WTC11 (cell line): ENCODE measurements around the gene YIF1B. TPM values are rescaled to one million over a fixed set of nuclear protein-coding genes. Genes with fewer than 3 reads are reported as not detected.

Experiments
- ATAC-seq: fragments of 200-7000 bp; cut with Tn5 transposase; 2 replicates; pipeline ENCODE4 v1.10.0; 2021; ENCODE audit warnings: mild to moderate bottlenecking, moderate library complexity
- CTCF ChIA-PET: fragments of 300-600 bp; sonication (Branson Sonifier 250); formaldehyde crosslinking; loops from one replicate; lab custom pipeline; 2021; ENCODE audit warnings: antibody characterized with exemption; lab: Charles Lee
- POLR2A ChIA-PET: fragments of 350-600 bp; sonication (Branson Sonifier 250); formaldehyde crosslinking; loops from one replicate; lab custom pipeline; 2021; ENCODE audit warnings: antibody characterized with exemption; lab: Charles Lee
- DNase-seq: peaks from one replicate; pipeline ENCODE4 v3.0.0; 2021; ENCODE audit warnings: low spot score
- H3K27ac Mint-ChIP-seq: 2 replicates; pipeline ENCODE4 v1.8.0; 2021; ENCODE audit warnings: mixed read lengths
- H3K27me3 Mint-ChIP-seq: 2 replicates; pipeline ENCODE4 v1.8.0; 2021; ENCODE audit warnings: low read depth, mild to moderate bottlenecking, moderate library complexity, mixed read lengths
- H3K36me3 Mint-ChIP-seq: 2 replicates; pipeline ENCODE4 v1.8.0; 2021; ENCODE audit warnings: mixed read lengths
- H3K4me1 Mint-ChIP-seq: 2 replicates; pipeline ENCODE4 v1.8.0; 2022; ENCODE audit warnings: mixed read lengths
- H3K4me3 Mint-ChIP-seq: 2 replicates; pipeline ENCODE4 v1.8.0; 2021; ENCODE audit warnings: mild to moderate bottlenecking, moderate library complexity, mixed read lengths
- H3K9me3 Mint-ChIP-seq: 2 replicates; pipeline ENCODE4 v1.8.0; 2021; ENCODE audit warnings: mixed read lengths
- AFF4 ChIP-seq: sonication (generic); formaldehyde crosslinking; IDR thresholded peaks from 2 replicates; pipeline ENCODE4 v1.8.1; 2023; ENCODE audit warnings: mild to moderate bottlenecking, missing genetic modification reagents, borderline replicate concordance
- AR ChIP-seq: fragments of 250-450 bp; sonication (Bioruptor Pico); IDR thresholded peaks from 2 replicates; pipeline ENCODE4 v1.9.0; 2021; ENCODE audit warnings: mild to moderate bottlenecking
- ATF1 ChIP-seq: sonication (generic); formaldehyde crosslinking; IDR thresholded peaks from 2 replicates; pipeline ENCODE4 v1.8.1; 2023; ENCODE audit warnings: mild to moderate bottlenecking, moderate library complexity, missing genetic modification reagents
- CREB1 ChIP-seq: sonication (generic); formaldehyde crosslinking; IDR thresholded peaks from 2 replicates; pipeline ENCODE4 v1.8.0; 2023; ENCODE audit warnings: mild to moderate bottlenecking, missing genetic modification reagents
- GRHL2 ChIP-seq: fragments of 250-450 bp; sonication (Bioruptor Pico); IDR thresholded peaks from 2 replicates; pipeline ENCODE4 v1.8.0; 2022; ENCODE audit warnings: mild to moderate bottlenecking, moderate library complexity; ENCODE audit not compliant: insufficient replicate concordance, severe bottlenecking
- KAT7 ChIP-seq: sonication (generic); formaldehyde crosslinking; IDR thresholded peaks from 2 replicates; pipeline ENCODE4 v1.8.1; 2023; ENCODE audit warnings: missing genetic modification reagents, mild to moderate bottlenecking, borderline replicate concordance
- OVOL2 ChIP-seq: fragments of 250-450 bp; sonication (Bioruptor Pico); IDR thresholded peaks from 2 replicates; pipeline ENCODE4 v1.9.0; 2021; ENCODE audit warnings: mild to moderate bottlenecking, borderline replicate concordance
- SMAD3 ChIP-seq: sonication (generic); formaldehyde crosslinking; IDR thresholded peaks from 2 replicates; pipeline ENCODE4 v1.8.0; 2022; ENCODE audit warnings: missing genetic modification reagents, mild to moderate bottlenecking, borderline replicate concordance
- SP1 ChIP-seq: sonication (generic); formaldehyde crosslinking; conservative IDR thresholded peaks from 2 replicates; pipeline ENCODE4 v1.8.1; 2022; ENCODE audit warnings: missing genetic modification reagents
- ZBTB43 ChIP-seq: sonication (generic); formaldehyde crosslinking; IDR thresholded peaks from 2 replicates; pipeline ENCODE4 v1.8.1; 2023; ENCODE audit warnings: mild to moderate bottlenecking, missing genetic modification reagents
- ZNF121 ChIP-seq: sonication (generic); formaldehyde crosslinking; IDR thresholded peaks from 2 replicates; pipeline ENCODE4 v1.8.0; 2023; ENCODE audit warnings: missing genetic modification reagents
- ZSCAN18 ChIP-seq: fragments of 250-450 bp; sonication (Bioruptor Pico); IDR thresholded peaks from 2 replicates; pipeline ENCODE4 v2.1.2; 2022; ENCODE audit warnings: mild to moderate bottlenecking, moderate library complexity
- total RNA-seq: library from RNA; stranded (reverse); gene quantifications from 3 replicates; pipeline ENCODE4 v1.2.3, GENCODE V29; 2021
- TF ChIP-seq, protein P1 (sequence below): fragments of 250-450 bp; sonication (Bioruptor Pico); IDR thresholded peaks from 2 replicates; pipeline ENCODE4 v1.9.0; 2021; ENCODE audit warnings: mild to moderate bottlenecking, borderline replicate concordance
- TF ChIP-seq, protein P2 (sequence below): sonication (generic); formaldehyde crosslinking; IDR thresholded peaks from 2 replicates; pipeline ENCODE4 v1.8.1; 2022; ENCODE audit warnings: missing genetic modification reagents, borderline replicate concordance

Gene YIF1B
- total RNA-seq, 1 experiment from 2014 or later: 83.3 TPM

- TF ChIP-seq SP1 (CRISPR knock-in tag): no peak
- TF ChIP-seq OVOL2 (CRISPR knock-in tag): no peak
- TF ChIP-seq KAT7: no peak
- TF ChIP-seq, protein P1, sequence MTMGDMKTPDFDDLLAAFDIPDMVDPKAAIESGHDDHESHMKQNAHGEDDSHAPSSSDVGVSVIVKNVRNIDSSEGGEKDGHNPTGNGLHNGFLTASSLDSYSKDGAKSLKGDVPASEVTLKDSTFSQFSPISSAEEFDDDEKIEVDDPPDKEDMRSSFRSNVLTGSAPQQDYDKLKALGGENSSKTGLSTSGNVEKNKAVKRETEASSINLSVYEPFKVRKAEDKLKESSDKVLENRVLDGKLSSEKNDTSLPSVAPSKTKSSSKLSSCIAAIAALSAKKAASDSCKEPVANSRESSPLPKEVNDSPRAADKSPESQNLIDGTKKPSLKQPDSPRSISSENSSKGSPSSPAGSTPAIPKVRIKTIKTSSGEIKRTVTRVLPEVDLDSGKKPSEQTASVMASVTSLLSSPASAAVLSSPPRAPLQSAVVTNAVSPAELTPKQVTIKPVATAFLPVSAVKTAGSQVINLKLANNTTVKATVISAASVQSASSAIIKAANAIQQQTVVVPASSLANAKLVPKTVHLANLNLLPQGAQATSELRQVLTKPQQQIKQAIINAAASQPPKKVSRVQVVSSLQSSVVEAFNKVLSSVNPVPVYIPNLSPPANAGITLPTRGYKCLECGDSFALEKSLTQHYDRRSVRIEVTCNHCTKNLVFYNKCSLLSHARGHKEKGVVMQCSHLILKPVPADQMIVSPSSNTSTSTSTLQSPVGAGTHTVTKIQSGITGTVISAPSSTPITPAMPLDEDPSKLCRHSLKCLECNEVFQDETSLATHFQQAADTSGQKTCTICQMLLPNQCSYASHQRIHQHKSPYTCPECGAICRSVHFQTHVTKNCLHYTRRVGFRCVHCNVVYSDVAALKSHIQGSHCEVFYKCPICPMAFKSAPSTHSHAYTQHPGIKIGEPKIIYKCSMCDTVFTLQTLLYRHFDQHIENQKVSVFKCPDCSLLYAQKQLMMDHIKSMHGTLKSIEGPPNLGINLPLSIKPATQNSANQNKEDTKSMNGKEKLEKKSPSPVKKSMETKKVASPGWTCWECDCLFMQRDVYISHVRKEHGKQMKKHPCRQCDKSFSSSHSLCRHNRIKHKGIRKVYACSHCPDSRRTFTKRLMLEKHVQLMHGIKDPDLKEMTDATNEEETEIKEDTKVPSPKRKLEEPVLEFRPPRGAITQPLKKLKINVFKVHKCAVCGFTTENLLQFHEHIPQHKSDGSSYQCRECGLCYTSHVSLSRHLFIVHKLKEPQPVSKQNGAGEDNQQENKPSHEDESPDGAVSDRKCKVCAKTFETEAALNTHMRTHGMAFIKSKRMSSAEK: no peak
These were observed 2.9 kb upstream of the YIF1B start (continued) for GRCh38 chr19:38318660-38319059.

DNA sequence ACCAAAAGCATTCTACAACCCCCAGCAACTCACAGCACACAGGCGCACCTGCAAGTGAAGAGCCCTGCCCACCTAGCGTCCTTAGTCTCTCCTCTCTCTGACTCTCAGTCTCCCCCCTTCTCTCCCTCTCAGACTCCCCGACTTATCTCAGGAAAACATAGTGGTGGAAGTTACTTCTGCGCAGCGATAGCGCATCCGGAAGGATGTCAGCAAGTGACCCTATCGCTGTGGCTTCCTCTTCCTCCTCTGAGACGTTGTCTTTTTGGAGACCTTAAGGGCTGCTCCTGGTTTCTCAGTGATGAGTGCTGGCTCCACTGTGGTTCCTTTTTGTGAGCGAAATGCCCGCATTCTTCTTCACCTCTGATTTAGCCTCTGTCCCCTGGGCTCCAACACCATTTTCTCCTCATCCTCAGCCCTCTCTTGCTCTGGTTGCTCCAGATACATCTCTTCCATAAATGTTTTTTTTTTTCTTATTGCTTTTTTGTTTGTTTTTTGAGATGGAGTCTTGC is 1.4 kb upstream of the YIF1B start:
- H3K27ac Mint-ChIP-seq: 0 out of 2 replicates have a peak overlapping the region, but pooled peaks have one; percentile 71
- POLR2A ChIA-PET: no interaction called here
- H3K4me3 Mint-ChIP-seq: peak overlapping the region; percentile 70; the same call in 1 of the 2 replicates
- DNase-seq (no peak), ATAC-seq (no peak)
- CTCF ChIA-PET: interaction anchor here (0.5 kb wide), 1 partner anchor 139 kb away, joined by 3 read pairs; no protein-coding TSS in a partner anchor
- H3K36me3 Mint-ChIP-seq: no peaks in the 10 kb centered on the region
- TF ChIP-seq SP1 (CRISPR knock-in tag) (no peak), ATF1 (no peak), SMAD3 (CRISPR knock-in tag) (no peak), CREB1 (no peak), AR (no peak), OVOL2 (CRISPR knock-in tag) (no peak), GRHL2 (CRISPR knock-in tag) (no peak), AFF4 (CRISPR knock-in tag) (no peak)
- peaks cover 32% of the 10 kb centered on the region for H3K4me1 Mint-ChIP-seq
- no peaks in the 10 kb centered on the region for H3K9me3 Mint-ChIP-seq
- peaks cover 54% of the 10 kb centered on the region for H3K27me3 Mint-ChIP-seq

DNA sequence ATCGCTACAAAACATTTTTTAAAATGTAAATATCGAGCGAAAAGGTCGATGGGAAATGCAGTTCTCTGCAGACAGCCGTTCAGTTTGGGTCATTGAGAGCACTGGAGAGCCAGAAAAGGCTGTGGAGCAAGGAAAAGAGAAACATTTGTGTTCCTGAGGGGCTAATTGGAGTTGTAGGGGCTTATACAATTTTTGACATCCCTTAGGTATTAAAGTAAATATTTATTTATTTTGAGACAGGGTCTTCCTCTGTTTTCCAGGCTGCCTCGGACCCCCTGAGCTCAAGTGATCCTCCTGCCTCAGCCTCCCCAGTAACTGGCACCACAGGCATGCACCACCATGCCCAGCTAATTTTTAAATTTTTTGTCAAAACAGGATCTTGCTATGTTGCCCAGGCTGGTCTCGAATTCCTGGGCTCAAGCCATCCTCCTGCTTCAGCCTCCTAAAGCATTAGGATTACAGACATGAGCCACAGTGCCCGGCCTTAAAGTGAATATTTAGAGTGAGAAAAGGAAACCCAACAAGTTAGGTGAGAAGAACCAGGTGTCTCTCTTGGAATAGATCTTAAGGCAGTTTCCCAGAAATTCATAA is 825 bp upstream of the YIF1B start:
- ATAC-seq (no peak), DNase-seq (no peak)
- peak overlapping the region; percentile 70 for H3K4me3 Mint-ChIP-seq
- peaks cover 51% of the 10 kb centered on the region for H3K27me3 Mint-ChIP-seq
- H3K9me3 Mint-ChIP-seq: no peaks in the 10 kb centered on the region
- H3K36me3 Mint-ChIP-seq: no peaks in the 10 kb centered on the region
- ChIA-PET POLR2A (no interaction called here), CTCF (interaction anchor here (0.5 kb wide), 1 partner anchor 139 kb away, joined by 3 read pairs; no protein-coding TSS in a partner anchor)
- peak overlapping the region; percentile 97 for H3K27ac Mint-ChIP-seq
- H3K4me1 Mint-ChIP-seq: peaks cover 30% of the 10 kb centered on the region
- peak; percentile 59; the same call in 1 of the 2 replicates for TF ChIP-seq ZNF121 (CRISPR knock-in tag)
- no peak for TF ChIP-seq ZBTB43
- TF ChIP-seq, protein P2, sequence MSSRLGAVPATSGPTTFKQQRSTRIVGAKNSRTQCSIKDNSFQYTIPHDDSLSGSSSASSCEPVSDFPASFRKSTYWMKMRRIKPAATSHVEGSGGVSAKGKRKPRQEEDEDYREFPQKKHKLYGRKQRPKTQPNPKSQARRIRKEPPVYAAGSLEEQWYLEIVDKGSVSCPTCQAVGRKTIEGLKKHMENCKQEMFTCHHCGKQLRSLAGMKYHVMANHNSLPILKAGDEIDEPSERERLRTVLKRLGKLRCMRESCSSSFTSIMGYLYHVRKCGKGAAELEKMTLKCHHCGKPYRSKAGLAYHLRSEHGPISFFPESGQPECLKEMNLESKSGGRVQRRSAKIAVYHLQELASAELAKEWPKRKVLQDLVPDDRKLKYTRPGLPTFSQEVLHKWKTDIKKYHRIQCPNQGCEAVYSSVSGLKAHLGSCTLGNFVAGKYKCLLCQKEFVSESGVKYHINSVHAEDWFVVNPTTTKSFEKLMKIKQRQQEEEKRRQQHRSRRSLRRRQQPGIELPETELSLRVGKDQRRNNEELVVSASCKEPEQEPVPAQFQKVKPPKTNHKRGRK (CRISPR knock-in tag): no peak
- TF ChIP-seq ZSCAN18: no peak
